Measurements from ENCODE around the gene DPF3. TPM values are rescaled to one million over a fixed set of nuclear protein-coding genes. Genes with fewer than 3 reads are reported as not detected.

The DPF3 gene
- total and polyA plus RNA-seq, 2 of the 13 experiments (the other 11 are each of a cell fraction or from before 2014, with no cell fraction given) = 0.09 to 0.60 TPM

DNA sequence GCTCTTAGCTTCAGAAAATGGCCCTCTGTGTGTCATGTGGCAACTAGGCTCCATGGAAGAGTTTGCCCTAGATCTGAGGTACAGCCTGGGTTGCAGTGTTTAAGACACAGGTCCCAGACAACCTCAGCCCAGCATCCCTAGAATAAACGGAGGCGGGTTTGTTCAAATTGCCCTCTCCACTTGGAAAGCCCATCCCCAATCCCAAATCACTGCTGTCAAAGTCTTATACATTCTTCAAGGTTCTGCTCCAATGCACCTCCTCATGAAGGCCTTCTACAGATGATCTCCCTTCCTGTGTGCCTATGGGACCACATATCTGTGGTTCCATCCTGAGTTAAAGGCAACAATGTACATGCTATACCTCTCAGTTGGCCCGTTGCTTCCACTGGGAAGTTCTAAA lies 289.8 kb downstream of the DPF3 start:
- POLR2A ChIA-PET = no interaction called here
- Histone ChIP-seq H3K9me3 (ENCODE audit: low read length) (no peaks in the 10 kb centered on the region), H3K4me2 (ENCODE audit: low read depth, low read length) (no peak overlapping the region), H3K36me3 (replicated peaks in 1 of 2; ENCODE audit: control insufficient read depth in 1 of 2, insufficient read depth in 2 of 2, low read length in 2 of 2) (no peaks in the 10 kb centered on the region), H3K27me3 (ENCODE audit: control insufficient read depth in 1 of 2, insufficient read depth in 2 of 2, low read length in 2 of 2) (peaks cover 6 to 68% of the 10 kb centered on the region in 2 experiments; a peak in 4 of 5 replicates), H3K79me2 (ENCODE audit: insufficient read depth, low read length) (no peaks in the 10 kb centered on the region), H3K4me3 (replicated peaks in 1 of 3; ENCODE audit: insufficient read depth in 1 of 3, low read depth in 2 of 3, low read length in 3 of 3) (no peak overlapping the region), H3K27ac (ENCODE audit: extremely low read length, insufficient read depth, low read length) (no peak overlapping the region), H4K20me1 (ENCODE audit: insufficient read depth, low read length) (no peaks in the 10 kb centered on the region), H2AFZ (ENCODE audit: low read length) (no peak overlapping the region), H3K4me1 (ENCODE audit: insufficient read depth, low read length) (no peaks in the 10 kb centered on the region), H3K9ac (ENCODE audit: insufficient read depth, low read depth, low read length) (no peak overlapping the region)
- DNase-seq (ENCODE audit: low spot score) = no peak
- intact Hi-C loops (cut with micrococcal nuclease; ENCODE audit: unreplicated experiment) (no loop called here), in situ Hi-C loops (cut with HindIII; ENCODE audit: extremely low pct_ligation_motif_present, low pct_unique_long_range_greater_than_20kb) (no loop called here)
- BruUV-seq (replicated peaks) = no TSS peak
- no peak for FAIRE-seq
- CTCF ChIA-PET (ENCODE audit: low intra/inter-chr PET ratio, low total read pairs) = no interaction called here
- WGBS (ENCODE audit: low lambda C conversion rate) = 0% methylated on average over 1 of the region's 3 CpGs
- TF ChIP-seq AGO2 (optimal IDR thresholded peaks at IDR 0.05; ENCODE audit: low read depth, low read length) = no peak
- no peak for TF ChIP-seq EEA1 (CRISPR knock-in tag; IDR thresholded peaks at IDR 0.05; ENCODE audit: borderline replicate concordance)
- TF ChIP-seq HIVEP1 (CRISPR knock-in tag; IDR thresholded peaks at IDR 0.05) = no peak
- no peak for TF ChIP-seq PAF1 (CRISPR knock-in tag; IDR thresholded peaks at IDR 0.05)
- no peak for TF ChIP-seq NR2C2 (CRISPR knock-in tag; IDR thresholded peaks at IDR 0.05; ENCODE audit: borderline replicate concordance)
- TF ChIP-seq FOSL1 (CRISPR knock-in tag; IDR thresholded peaks at IDR 0.05; ENCODE audit: borderline replicate concordance) = no peak
- no peak for TF ChIP-seq ZNF562 (CRISPR knock-in tag; IDR thresholded peaks at IDR 0.05; ENCODE audit: borderline replicate concordance)
- no peak for TF ChIP-seq ZNF747 (CRISPR knock-in tag; IDR thresholded peaks at IDR 0.05; ENCODE audit: borderline replicate concordance)
- TF ChIP-seq, protein P1, sequence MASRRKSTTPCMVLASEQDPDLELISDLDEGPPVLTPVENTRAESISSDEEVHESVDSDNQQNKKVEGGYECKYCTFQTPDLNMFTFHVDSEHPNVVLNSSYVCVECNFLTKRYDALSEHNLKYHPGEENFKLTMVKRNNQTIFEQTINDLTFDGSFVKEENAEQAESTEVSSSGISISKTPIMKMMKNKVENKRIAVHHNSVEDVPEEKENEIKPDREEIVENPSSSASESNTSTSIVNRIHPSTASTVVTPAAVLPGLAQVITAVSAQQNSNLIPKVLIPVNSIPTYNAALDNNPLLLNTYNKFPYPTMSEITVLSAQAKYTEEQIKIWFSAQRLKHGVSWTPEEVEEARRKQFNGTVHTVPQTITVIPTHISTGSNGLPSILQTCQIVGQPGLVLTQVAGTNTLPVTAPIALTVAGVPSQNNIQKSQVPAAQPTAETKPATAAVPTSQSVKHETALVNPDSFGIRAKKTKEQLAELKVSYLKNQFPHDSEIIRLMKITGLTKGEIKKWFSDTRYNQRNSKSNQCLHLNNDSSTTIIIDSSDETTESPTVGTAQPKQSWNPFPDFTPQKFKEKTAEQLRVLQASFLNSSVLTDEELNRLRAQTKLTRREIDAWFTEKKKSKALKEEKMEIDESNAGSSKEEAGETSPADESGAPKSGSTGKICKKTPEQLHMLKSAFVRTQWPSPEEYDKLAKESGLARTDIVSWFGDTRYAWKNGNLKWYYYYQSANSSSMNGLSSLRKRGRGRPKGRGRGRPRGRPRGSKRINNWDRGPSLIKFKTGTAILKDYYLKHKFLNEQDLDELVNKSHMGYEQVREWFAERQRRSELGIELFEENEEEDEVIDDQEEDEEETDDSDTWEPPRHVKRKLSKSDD (CRISPR knock-in tag; IDR thresholded peaks at IDR 0.05; ENCODE audit: low read depth) = no peak
- TF ChIP-seq JARID2 (CRISPR knock-in tag; IDR thresholded peaks at IDR 0.05; ENCODE audit: insufficient replicate concordance) = no peak
- TF ChIP-seq ZBTB21 (CRISPR knock-in tag; IDR thresholded peaks at IDR 0.05) = no peak
- no peak for TF ChIP-seq ZMYM4 (CRISPR knock-in tag; IDR thresholded peaks at IDR 0.05)
- TF ChIP-seq ZFP1 (CRISPR knock-in tag; IDR thresholded peaks at IDR 0.05) = no peak
- no peak for ATAC-seq
